Measurements from ENCODE around the gene BANK1. TPM values are rescaled to one million over a fixed set of nuclear protein-coding genes. Genes with fewer than 3 reads are reported as not detected.

The BANK1 gene
- total RNA-seq, 1 experiment from 2014 or later = 1.1 TPM

DNA sequence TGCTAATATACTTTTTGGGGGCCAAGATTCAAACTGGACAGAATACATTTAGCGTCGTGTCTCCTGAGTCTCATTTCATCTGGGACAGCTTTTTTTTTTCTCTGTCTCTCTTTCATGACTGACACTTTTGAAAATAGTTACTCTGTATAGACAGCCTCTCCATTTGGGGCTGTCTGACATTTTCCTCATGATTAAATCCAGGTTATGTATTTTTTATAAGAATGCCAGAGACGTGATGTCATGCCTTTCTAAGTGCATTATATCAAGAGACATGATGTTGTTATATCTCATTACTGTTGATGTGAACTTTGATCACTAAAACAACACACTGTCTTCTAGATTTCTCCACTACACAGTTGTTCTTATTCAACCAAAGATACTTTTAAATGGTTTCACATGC is 199.0 kb downstream of the BANK1 start:
- Histone ChIP-seq H3K18ac (ENCODE audit: insufficient read length, low read depth, low read length) (no peak overlapping the region), H3K14ac (ENCODE audit: insufficient read depth, low read length) (no peak overlapping the region), H2BK12ac (ENCODE audit: insufficient read length, low read depth, low read length) (no peak overlapping the region), H4K20me1 (ENCODE audit: control insufficient read depth, insufficient read depth, insufficient read length) (no peaks in the 10 kb centered on the region), H2BK120ac (ENCODE audit: low read depth, low read length, poor library complexity, severe bottlenecking) (no peak overlapping the region), H4K5ac (ENCODE audit: insufficient read length, low read depth, low read length) (no peak overlapping the region), H3K27me3 (ENCODE audit: insufficient read depth, low read length) (no peaks in the 10 kb centered on the region), H3K4ac (ENCODE audit: low read depth, low read length) (no peak overlapping the region), H2AFZ (ENCODE audit: low read length) (no peak overlapping the region), H4K8ac (replicated peaks; ENCODE audit: insufficient read length, low read depth, low read length) (no peak overlapping the region), H3T11ph (ENCODE audit: low read length) (no peak overlapping the region), H2AK5ac (ENCODE audit: insufficient read length, low read length) (no peak overlapping the region), H3K79me2 (ENCODE audit: insufficient read depth, low read length) (no peaks in the 10 kb centered on the region), H2BK15ac (ENCODE audit: low read depth, low read length) (no peak overlapping the region), H3K9ac (ENCODE audit: extremely low read depth, insufficient read length, low read length) (no peak overlapping the region), H3K4me2 (ENCODE audit: insufficient read depth, insufficient read length, low read length) (no peak overlapping the region), H3K23ac (ENCODE audit: insufficient read length, low read depth, low read length) (no peak overlapping the region), H2BK20ac (ENCODE audit: low read depth, low read length, poor library complexity, severe bottlenecking) (no peak overlapping the region), H3K4me1 (ENCODE audit: insufficient read depth, low read length) (no peaks in the 10 kb centered on the region), H3K79me1 (ENCODE audit: insufficient read depth, low read depth, low read length, poor library complexity, severe bottlenecking) (no peaks in the 10 kb centered on the region), H3K9me3 (ENCODE audit: control insufficient read depth, low read depth, low read length) (no peaks in the 10 kb centered on the region), H2BK5ac (ENCODE audit: insufficient read length, low read length) (no peak overlapping the region), H4K91ac (ENCODE audit: insufficient read length, low read depth, low read length) (no peak overlapping the region), H3K27ac (ENCODE audit: insufficient read length, low read depth, low read length) (no peak overlapping the region), H3K56ac (ENCODE audit: insufficient read length, low read depth, low read length) (no peak overlapping the region), H3K23me2 (ENCODE audit: insufficient read length, low read depth, low read length, poor library complexity, severe bottlenecking) (no peaks in the 10 kb centered on the region)
- Mint-ChIP-seq H3K9me3 (peaks cover 3% of the 10 kb centered on the region in 2 experiments; a peak in 3 of 5 replicates), H3K4me1 (peaks cover 3 to 5% of the 10 kb centered on the region in 2 experiments; a peak in 3 of 4 replicates), H3K36me3 (ENCODE audit: insufficient read depth in 1 of 3, low read depth in 3 of 3) (peaks cover 0 to 5% (median 3%) of the 10 kb centered on the region in 3 experiments; a peak in 4 of 7 replicates), H3K27me3 (ENCODE audit: low read depth) (no peaks in the 10 kb centered on the region), H3K4me3 (no peak overlapping the region), H3K27ac (no peak overlapping the region)
- TF ChIP-seq, protein P1, sequence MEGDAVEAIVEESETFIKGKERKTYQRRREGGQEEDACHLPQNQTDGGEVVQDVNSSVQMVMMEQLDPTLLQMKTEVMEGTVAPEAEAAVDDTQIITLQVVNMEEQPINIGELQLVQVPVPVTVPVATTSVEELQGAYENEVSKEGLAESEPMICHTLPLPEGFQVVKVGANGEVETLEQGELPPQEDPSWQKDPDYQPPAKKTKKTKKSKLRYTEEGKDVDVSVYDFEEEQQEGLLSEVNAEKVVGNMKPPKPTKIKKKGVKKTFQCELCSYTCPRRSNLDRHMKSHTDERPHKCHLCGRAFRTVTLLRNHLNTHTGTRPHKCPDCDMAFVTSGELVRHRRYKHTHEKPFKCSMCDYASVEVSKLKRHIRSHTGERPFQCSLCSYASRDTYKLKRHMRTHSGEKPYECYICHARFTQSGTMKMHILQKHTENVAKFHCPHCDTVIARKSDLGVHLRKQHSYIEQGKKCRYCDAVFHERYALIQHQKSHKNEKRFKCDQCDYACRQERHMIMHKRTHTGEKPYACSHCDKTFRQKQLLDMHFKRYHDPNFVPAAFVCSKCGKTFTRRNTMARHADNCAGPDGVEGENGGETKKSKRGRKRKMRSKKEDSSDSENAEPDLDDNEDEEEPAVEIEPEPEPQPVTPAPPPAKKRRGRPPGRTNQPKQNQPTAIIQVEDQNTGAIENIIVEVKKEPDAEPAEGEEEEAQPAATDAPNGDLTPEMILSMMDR (conservative IDR thresholded peaks at IDR 0.05) = no peak
- DNase-seq = no peak
- WGBS (ENCODE audit: extremely low coverage, insufficient read length, low lambda C conversion rate) = no CpG with 5 or more reads among the region's 3 CpGs

Data from H9 (cell line).